ENCODE data around the gene MFNG.

DNA sequence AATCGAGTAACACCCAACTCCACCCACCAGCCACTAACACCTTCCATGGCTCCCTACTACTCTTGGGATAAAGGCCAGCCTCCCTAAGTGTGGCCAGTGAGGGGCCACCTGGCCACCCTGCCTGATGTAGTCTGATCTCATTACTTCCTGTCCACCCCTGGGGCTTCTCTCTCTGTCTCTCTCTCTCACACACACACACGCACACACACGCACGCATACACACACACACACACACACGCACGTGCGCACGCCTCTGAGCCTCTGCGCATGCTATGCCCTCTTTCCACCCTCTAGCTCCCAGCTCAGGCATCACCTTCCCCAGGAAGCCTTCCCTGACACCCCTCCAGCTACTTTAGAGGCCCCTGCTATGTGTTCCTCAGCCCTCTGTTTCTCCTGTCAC, 3.9 kb downstream of the MFNG start:
- TF ChIP-seq, protein P1, sequence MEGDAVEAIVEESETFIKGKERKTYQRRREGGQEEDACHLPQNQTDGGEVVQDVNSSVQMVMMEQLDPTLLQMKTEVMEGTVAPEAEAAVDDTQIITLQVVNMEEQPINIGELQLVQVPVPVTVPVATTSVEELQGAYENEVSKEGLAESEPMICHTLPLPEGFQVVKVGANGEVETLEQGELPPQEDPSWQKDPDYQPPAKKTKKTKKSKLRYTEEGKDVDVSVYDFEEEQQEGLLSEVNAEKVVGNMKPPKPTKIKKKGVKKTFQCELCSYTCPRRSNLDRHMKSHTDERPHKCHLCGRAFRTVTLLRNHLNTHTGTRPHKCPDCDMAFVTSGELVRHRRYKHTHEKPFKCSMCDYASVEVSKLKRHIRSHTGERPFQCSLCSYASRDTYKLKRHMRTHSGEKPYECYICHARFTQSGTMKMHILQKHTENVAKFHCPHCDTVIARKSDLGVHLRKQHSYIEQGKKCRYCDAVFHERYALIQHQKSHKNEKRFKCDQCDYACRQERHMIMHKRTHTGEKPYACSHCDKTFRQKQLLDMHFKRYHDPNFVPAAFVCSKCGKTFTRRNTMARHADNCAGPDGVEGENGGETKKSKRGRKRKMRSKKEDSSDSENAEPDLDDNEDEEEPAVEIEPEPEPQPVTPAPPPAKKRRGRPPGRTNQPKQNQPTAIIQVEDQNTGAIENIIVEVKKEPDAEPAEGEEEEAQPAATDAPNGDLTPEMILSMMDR (IDR thresholded peaks at IDR 0.05): no peak
- TF ChIP-seq EZH2 (IDR thresholded peaks at IDR 0.05) (no peak), EZH2phosphoT487 (IDR thresholded peaks at IDR 0.05) (no peak)

All from neural progenitor cell (in vitro differentiated cells).